Vagina (tissue), 2 donors: Measurements from ENCODE around the gene MCL1.

Experiments
- CTCF ChIP-seq, 3 experiments: fragments of 450-650 bp in 2 of 3; fragments of 200-600 bp in 1 of 3; sonication (generic) in 1 of 3; IDR thresholded peaks; one replicate each; pipeline ENCODE4 v1.5.1; 2017 to 2019; ENCODE audit warnings: antibody characterized with exemption in 3 of 3, mild to moderate bottlenecking in 2 of 3, moderate library complexity in 2 of 3
- POLR2A ChIP-seq, 2 donors: fragments of 450-650 bp; IDR thresholded peaks; one replicate each; pipeline ENCODE4 v1.6.1; 2017; ENCODE audit warnings: antibody characterized with exemption in 2 of 2, mild to moderate bottlenecking in 2 of 2, moderate library complexity in 2 of 2

GRCh38 chr1:150543500-150544143 is 35.8 kb downstream of the MCL1 start:
- TF ChIP-seq CTCF (IDR thresholded peaks at IDR 0.05) (no peak), POLR2A (IDR thresholded peaks at IDR 0.05) (no peak)
